Adipose tissue (tissue), 3 donors: ENCODE measurements around the gene MATR3. TPM values are rescaled to one million over a fixed set of nuclear protein-coding genes. Genes with fewer than 3 reads are reported as not detected.

ENCODE experiments used
- H3K27ac ChIP-seq: one replicate; pipeline ENCODE4 v1.5.1; 2013; ENCODE audit warnings: low read depth, low read length
- WGBS, 3 donors: extraction: QIAGEN DNeasy Blood & Tissue Kit; methylation state at CpG; one replicate each; pipeline ENCODE4 v1.1.7; 2013; 5-methylcytosine and 5-hydroxymethylcytosine counted together
- polyA plus RNA-seq, 3 donors: library from polyadenylated mRNA; stranded (reverse); fragments of 200-250 nt; gene quantifications; one replicate each; pipeline ENCODE4 v1.2.3, GENCODE V29; 2013
- donor health status: healthy with polysubstance abuse.
- donor health status: Bipolar disorder and iron deficiency.
- donor health status: healthy.

Gene MATR3
- polyA plus RNA-seq, 3 donors: 56.7 to 114 (median 101) TPM

- H3K27ac ChIP-seq: no peak overlapping the region
- WGBS, 3 donors: 90 to 91% (median 91%) methylated on average over 1 of the region's 1 CpG
Measured at GRCh38 chr5:139369181-139369580, 75.6 kb downstream of the MATR3 start.

GRCh38 chr5:139371482-139372435, 78.2 kb downstream of the MATR3 start:
- 77 to 85% (median 81%) methylated on average over 7 of the region's 7 CpGs for WGBS, 3 donors
- no peak overlapping the region for H3K27ac ChIP-seq

- 89 to 99% (median 95%) methylated on average over 2 of the region's 2 CpGs for WGBS, 3 donors
- H3K27ac ChIP-seq: no peak overlapping the region
Measured at GRCh38 chr5:139374909-139375308, 81.4 kb downstream of the MATR3 start.

- WGBS, 3 donors: 87 to 96% (median 91%) methylated on average over 7 of the region's 7 CpGs
- H3K27ac ChIP-seq: no peak overlapping the region
Measured at GRCh38 chr5:139376364-139376763, 82.8 kb downstream of the MATR3 start.

GRCh38 chr5:139377226-139377625, 83.7 kb downstream of the MATR3 start:
- 95 to 96% (median 96%) methylated on average over 3 of the region's 3 CpGs for WGBS, 3 donors
- no peak overlapping the region for H3K27ac ChIP-seq

GRCh38 chr5:139378101-139378825, 84.7 kb downstream of the MATR3 start:
- no peak overlapping the region for H3K27ac ChIP-seq
- 70 to 78% (median 76%) methylated on average over 47 of the region's 47 CpGs for WGBS, 3 donors

- WGBS, 3 donors: 76 to 81% (median 78%) methylated on average over 13 of the region's 13 CpGs
Measured at GRCh38 chr5:139378941-139379361, 85.4 kb downstream of the MATR3 start.

GRCh38 chr5:139379626-139380449, 86.3 kb downstream of the MATR3 start:
- H3K27ac ChIP-seq: no peak overlapping the region
- WGBS, 3 donors: 83 to 87% (median 87%) methylated on average over 15 of the region's 15 CpGs

More at GRCh38 chr5:139378941-139379361, 85.4 kb downstream of the MATR3 start:
- H3K27ac ChIP-seq: no peak overlapping the region

Other genes with a start within 250 kb of the MATR3 start
- 10 to 100 TPM; 31.5 to 65.9 (median 47.5) TPM for gene SIL1, start 95.4 kb upstream of the MATR3 start, polyA plus RNA-seq
- 100 to 1,000 TPM in 2 of 3 donors, 10 to 100 TPM in 1; 41.6 to 160 (median 108) TPM for gene PAIP2, start 48.1 kb downstream of the MATR3 start, polyA plus RNA-seq
- under 1 TPM in 1 of 3 donors, not detected in 2; 0.78 TPM for gene SLC23A1, start 89.6 kb downstream of the MATR3 start, polyA plus RNA-seq
- 1 to 10 TPM in 1 of 3 donors, under 1 TPM in 1, not detected in 1; 0.98 to 1.9 TPM for gene MZB1, start 96.2 kb downstream of the MATR3 start, polyA plus RNA-seq
- 1 to 10 TPM in 2 of 3 donors, under 1 TPM in 1; 0.32 to 1.3 (median 1.0) TPM for gene PROB1, start 101.4 kb downstream of the MATR3 start, polyA plus RNA-seq
- gene SPATA24, start 110.3 kb downstream of the MATR3 start, polyA plus RNA-seq: 1 to 10 TPM; 4.1 to 8.5 (median 4.4) TPM
- gene DNAJC18, start 145.8 kb downstream of the MATR3 start, polyA plus RNA-seq: 1 to 10 TPM; 1.0 to 5.6 (median 4.0) TPM
- gene ECSCR, start 169.0 kb downstream of the MATR3 start, polyA plus RNA-seq: 10 to 100 TPM in 2 of 3 donors, 1 to 10 TPM in 1; 8.5 to 80.6 (median 38.8) TPM
- under 1 TPM in 1 of 3 donors, not detected in 2; 0.04 TPM for gene SMIM33, start 177.3 kb downstream of the MATR3 start, polyA plus RNA-seq
- gene STING1, start 189.0 kb downstream of the MATR3 start, polyA plus RNA-seq: 10 to 100 TPM in 2 of 3 donors, 1 to 10 TPM in 1; 8.0 to 52.5 (median 28.3) TPM